Measurements from ENCODE around the gene DCBLD2. TPM values are rescaled to one million over a fixed set of nuclear protein-coding genes. Genes with fewer than 3 reads are reported as not detected.

Gene DCBLD2
- total RNA-seq, 3 donors from 2014 or later, result 27.2 to 46.7 (median 29.6) TPM

DNA sequence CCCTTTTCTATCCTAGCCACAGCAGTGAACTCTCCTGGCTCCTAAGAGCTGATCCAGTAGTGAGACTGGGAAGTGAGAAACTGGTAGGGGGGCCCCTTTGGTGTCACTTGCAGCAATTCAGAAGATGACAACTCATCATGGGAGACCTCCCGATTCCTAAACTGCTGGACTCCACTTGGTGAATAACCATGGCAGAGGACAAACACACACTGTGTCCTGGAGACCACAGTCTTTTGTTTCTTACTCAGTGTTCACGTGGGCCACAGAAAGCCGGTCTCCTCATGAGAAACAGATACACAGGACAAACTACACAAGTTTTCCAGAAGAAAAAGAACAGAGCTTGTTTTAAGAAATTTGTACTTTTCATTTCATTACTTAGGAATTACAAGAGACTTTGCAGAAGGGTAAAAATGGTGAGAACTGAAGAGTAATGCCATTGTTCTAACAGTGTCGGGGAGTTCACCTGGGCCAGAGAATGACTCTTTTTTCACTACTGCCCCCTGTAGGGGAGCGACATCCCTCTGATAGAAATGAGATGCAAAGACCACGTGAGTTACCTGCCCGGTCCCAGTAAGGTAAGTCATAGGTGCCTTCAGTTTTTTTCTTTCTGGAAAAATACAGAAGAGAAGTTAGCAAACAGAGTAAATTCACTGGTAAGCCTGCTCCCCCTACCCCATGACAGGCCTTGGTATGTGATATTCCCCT, 100.3 kb downstream of the DCBLD2 start:
- Histone ChIP-seq H3K27me3 (no peaks in the 10 kb centered on the region), H3K4me1 (no peaks in the 10 kb centered on the region), H3K27ac (no peak overlapping the region), H3K9me3 (no peaks in the 10 kb centered on the region), H3K4me3 (no peak overlapping the region), H3K36me3 (no peaks in the 10 kb centered on the region)
- intact Hi-C loops (cut with DNase I; ENCODE audit: low total_unique reads), result loop anchor here (5.0 to 10.0 kb wide), 2 partner anchors 46 to 199 kb away; no protein-coding TSS in a partner anchor
- DNase-seq (ENCODE audit: low spot score in 2 of 2), result no peak
- no peak for TF ChIP-seq POLR2A (IDR thresholded peaks at IDR 0.05)

GRCh38 chr3:98800401-98800800, 101.1 kb downstream of the DCBLD2 start:
- DNase-seq (ENCODE audit: low spot score in 2 of 2), result no peak
- Histone ChIP-seq H3K27ac (no peak overlapping the region), H3K4me1 (no peaks in the 10 kb centered on the region), H3K27me3 (no peaks in the 10 kb centered on the region), H3K9me3 (no peaks in the 10 kb centered on the region), H3K4me3 (no peak overlapping the region), H3K36me3 (no peaks in the 10 kb centered on the region)
- intact Hi-C loops (cut with DNase I; ENCODE audit: low total_unique reads), result loop anchor here (5.0 to 10.0 kb wide), 2 partner anchors 46 to 198 kb away; no protein-coding TSS in a partner anchor
- TF ChIP-seq, protein P1, sequence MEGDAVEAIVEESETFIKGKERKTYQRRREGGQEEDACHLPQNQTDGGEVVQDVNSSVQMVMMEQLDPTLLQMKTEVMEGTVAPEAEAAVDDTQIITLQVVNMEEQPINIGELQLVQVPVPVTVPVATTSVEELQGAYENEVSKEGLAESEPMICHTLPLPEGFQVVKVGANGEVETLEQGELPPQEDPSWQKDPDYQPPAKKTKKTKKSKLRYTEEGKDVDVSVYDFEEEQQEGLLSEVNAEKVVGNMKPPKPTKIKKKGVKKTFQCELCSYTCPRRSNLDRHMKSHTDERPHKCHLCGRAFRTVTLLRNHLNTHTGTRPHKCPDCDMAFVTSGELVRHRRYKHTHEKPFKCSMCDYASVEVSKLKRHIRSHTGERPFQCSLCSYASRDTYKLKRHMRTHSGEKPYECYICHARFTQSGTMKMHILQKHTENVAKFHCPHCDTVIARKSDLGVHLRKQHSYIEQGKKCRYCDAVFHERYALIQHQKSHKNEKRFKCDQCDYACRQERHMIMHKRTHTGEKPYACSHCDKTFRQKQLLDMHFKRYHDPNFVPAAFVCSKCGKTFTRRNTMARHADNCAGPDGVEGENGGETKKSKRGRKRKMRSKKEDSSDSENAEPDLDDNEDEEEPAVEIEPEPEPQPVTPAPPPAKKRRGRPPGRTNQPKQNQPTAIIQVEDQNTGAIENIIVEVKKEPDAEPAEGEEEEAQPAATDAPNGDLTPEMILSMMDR (IDR thresholded peaks at IDR 0.05), result no peak
- TF ChIP-seq POLR2AphosphoS5 (IDR thresholded peaks at IDR 0.05) (no peak), POLR2A (IDR thresholded peaks at IDR 0.05) (no peak)

DNA sequence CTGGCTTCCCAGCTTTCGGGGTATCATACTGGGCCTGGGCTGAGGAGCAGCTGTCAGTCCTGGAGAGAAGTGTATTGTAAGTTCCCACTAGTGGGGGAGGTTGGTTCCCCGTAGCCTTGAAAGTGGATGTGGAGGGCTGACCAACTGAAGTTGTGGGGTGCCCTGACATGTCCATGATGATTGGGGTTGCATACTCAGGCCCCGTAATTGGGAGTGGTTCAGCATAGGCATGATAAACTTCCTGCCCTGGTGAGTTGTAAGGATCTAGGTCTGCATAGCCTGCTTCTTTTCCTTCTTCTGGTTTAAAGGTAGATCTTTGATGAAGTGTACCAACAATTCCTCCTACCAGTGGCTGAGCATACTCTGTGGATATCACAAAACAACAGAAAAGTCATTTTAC, 102.0 kb downstream of the DCBLD2 start:
- no peak for DNase-seq (ENCODE audit: low spot score in 2 of 2)
- intact Hi-C loops (cut with DNase I; ENCODE audit: low total_unique reads), result no loop called here
- Histone ChIP-seq H3K4me3 (no peak overlapping the region), H3K36me3 (no peaks in the 10 kb centered on the region), H3K9me3 (no peaks in the 10 kb centered on the region), H3K4me1 (no peaks in the 10 kb centered on the region), H3K27me3 (no peaks in the 10 kb centered on the region), H3K27ac (no peak overlapping the region)
- TF ChIP-seq POLR2AphosphoS5 (IDR thresholded peaks at IDR 0.05) (no peak), POLR2A (IDR thresholded peaks at IDR 0.05) (no peak)
- TF ChIP-seq, protein P1 (IDR thresholded peaks at IDR 0.05), result no peak

GRCh38 chr3:98798820-98799219, 102.7 kb downstream of the DCBLD2 start:
- intact Hi-C loops (cut with DNase I; ENCODE audit: low total_unique reads), result no loop called here
- H3K4me1 ChIP-seq, result no peaks in the 10 kb centered on the region
- no peak for DNase-seq (ENCODE audit: low spot score in 2 of 2)
- H3K27ac ChIP-seq, result no peak overlapping the region
- H3K9me3 ChIP-seq, result no peaks in the 10 kb centered on the region
- TF ChIP-seq POLR2AphosphoS5 (IDR thresholded peaks at IDR 0.05), result no peak
- TF ChIP-seq POLR2A (IDR thresholded peaks at IDR 0.05), result no peak
- TF ChIP-seq, protein P1 (IDR thresholded peaks at IDR 0.05), result no peak
- no peaks in the 10 kb centered on the region for H3K36me3 ChIP-seq
- no peaks in the 10 kb centered on the region for H3K27me3 ChIP-seq
- H3K4me3 ChIP-seq, result no peak overlapping the region

DNA sequence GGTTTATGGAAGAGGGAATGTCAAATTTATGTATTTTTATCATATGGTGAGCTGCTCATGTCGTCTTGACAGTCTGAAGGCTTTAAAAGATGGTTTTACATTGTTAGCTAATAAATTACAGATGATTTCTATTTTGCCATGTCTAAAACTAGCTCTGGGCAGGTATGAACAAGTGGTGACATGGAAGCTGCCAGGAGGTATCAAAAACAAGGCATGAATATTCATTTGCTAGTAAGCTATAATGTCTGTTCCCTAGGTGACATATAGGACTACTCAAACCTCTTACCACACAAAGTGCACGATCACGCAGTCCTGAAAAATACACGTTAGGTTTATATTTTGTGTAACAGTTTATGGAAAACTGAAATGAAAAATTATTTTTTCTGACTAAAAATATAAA, 103.6 kb downstream of the DCBLD2 start:
- intact Hi-C loops (cut with DNase I; ENCODE audit: low total_unique reads), result no loop called here
- no peaks in the 10 kb centered on the region for H3K36me3 ChIP-seq
- no peak for TF ChIP-seq POLR2A (IDR thresholded peaks at IDR 0.05)
- TF ChIP-seq POLR2AphosphoS5 (IDR thresholded peaks at IDR 0.05), result no peak
- TF ChIP-seq, protein P1 (IDR thresholded peaks at IDR 0.05), result no peak
- no peak overlapping the region for H3K27ac ChIP-seq
- H3K27me3 ChIP-seq, result no peaks in the 10 kb centered on the region
- no peak overlapping the region for H3K4me3 ChIP-seq
- no peaks in the 10 kb centered on the region for H3K4me1 ChIP-seq
- no peaks in the 10 kb centered on the region for H3K9me3 ChIP-seq
- no peak for DNase-seq (ENCODE audit: low spot score in 2 of 2)
